ENCODE data around the gene ZBTB2.
"Not testable (repeated sequence)": the region's sequence is repeated elsewhere in the genome, so short reads cannot be mapped to it uniquely, and the experiment has no call there.

The ZBTB2 gene

DNA sequence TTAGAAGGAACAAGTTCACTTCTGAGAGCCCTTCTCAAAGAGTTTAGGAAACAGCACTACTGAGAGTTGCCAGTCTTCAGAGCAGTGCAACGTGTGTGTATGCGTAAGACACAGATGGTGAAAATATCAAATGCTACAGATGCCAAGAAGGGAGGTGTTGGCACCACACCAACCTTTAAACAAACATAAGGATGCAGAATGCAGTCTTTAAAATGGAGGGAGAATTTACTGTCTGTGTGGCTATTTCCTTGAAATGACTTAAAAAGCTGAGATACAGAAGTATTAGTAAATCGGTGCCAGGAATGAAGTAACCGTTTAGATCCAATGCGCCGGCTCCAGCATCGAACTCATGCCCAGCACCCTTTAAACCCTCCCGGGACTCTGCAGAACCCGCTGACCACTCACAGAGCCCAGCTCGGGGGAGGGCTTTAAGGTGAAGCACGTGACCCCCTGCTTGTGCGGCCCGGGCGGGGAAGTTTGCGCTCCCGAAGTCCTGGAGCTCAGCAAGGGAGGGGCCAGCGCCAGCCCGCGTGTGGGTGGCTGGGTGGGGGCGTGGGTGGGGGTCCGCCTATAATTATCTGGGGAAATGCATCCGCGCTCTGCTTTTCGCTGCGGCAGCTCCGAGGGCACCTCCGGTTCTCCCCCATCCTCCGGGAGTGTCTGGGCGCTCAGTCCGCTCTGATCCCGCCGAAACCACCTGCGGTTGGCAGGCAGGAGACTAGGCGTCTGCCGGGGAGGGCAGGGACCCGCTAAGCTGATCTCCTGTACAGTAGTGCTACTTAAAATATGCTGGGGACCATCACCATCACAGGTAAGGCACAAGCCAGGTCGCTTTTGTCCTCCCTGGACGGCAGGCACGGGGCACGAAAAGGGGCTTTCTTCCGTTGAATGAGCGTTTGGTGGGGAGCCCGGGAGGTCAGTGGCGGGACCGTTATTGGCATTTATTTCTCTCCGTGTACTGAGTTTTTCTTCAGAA, 66.0 kb downstream of the ZBTB2 start:
- DNase-seq = no peak

DNA sequence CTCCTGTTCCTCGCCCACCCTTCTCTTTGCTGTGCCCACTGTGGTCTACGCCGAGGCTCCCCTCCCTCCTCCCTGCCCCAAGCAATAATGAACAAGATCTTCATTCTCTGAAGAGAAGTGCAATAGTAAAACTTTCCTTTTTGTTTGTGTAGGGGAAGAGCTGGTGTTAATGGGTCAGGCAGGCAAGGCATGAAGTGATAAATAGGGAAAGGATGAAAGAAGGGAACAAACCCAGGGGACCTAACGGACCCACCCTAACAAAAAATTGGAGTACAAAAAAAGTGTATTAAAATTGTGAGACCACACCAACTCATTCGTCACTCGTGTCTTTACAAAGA, 66.9 kb downstream of the ZBTB2 start:
- no peak for DNase-seq

DNA sequence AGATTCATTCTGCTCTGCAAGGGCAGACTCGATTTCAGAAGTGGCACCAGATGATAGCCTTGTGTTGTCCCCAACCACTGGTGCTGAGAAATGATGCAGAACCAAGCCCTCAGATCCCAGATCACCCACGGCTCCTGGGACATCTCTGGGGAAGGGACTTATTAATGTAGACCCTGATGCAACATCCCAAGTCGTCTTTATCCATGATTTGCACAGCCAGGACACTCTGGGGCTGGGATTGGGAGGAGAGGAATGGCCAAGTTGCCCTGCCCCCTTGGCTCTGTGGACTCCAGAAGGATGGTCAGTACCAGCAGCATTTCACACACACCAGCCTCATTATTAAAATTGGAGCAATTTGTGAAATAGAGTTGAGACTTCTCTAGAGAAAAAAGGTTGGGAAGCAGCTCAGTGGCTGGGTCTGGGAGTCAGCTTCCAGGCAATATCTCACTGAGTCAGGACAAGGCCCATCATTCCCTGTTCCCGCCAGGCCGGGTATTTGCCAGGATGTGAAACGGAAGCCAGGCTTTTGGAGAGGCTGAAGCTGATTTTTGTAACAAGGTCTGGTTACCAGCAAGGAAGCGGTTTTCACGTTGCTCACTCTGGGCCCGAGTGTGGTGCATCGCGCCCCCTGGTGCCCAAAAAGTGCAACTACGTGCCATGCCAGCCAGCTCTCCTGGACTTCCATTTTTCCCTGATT, 67.4 kb downstream of the ZBTB2 start:
- peak; percentile 48 for DNase-seq

DNA sequence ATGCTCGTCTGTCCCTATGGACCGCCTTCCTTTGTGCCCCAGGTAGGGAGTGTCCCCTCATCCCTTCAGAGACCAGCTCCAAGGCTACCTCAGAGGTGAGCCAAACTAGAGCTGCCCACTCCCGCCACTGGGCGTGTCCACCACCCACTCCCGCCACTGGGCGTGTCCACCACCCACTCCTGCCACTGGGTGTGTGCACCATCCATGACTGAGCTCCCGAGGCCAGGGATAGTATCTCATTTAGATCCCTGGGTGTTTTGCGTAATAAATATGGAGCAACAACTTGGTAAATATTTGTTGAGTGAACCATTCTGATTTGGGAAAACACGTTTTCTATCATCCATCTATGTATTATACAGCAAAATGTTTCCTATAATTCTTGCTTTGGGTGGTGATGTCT, 68.8 kb downstream of the ZBTB2 start:
- no peak for DNase-seq

DNA sequence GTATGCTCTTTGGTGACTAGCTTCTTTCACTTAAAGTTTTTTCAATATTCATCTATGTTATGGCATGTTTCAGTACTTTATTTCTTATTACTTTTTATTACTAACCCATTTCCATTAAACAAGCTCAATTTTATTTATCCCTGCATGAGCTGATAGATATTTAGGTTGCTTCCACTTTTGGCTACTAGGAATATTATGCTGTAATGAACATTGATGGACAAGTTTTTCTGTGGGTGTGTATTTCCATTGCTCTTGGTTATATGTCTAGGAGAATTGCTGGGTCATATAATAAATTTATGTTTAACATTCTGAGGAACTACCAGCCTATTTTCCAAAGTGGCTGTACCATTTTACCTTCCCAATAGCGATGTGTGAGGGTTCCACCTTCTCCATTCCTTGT, 69.9 kb downstream of the ZBTB2 start:
- no peak for DNase-seq

DNA sequence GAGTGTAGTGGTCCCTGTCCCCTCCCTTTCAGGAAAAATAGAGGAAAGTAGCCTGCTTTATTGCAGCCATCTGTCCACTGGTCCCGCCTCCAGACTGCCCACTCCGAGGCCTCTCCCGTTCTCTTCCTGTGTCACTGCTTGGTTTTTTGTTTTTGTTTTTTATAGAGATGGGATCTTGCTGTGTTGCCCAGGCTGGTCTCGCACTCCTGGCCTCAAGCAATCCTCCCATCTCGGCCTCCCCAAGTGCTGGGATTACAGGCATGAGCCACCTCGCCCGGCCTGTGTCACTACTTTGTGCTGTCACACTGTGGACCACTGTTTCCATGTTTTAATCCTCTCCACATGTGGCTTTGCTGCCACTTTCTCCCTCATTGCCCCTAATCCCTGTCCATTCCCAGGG, 71.2 kb downstream of the ZBTB2 start:
- DNase-seq = no peak

DNA sequence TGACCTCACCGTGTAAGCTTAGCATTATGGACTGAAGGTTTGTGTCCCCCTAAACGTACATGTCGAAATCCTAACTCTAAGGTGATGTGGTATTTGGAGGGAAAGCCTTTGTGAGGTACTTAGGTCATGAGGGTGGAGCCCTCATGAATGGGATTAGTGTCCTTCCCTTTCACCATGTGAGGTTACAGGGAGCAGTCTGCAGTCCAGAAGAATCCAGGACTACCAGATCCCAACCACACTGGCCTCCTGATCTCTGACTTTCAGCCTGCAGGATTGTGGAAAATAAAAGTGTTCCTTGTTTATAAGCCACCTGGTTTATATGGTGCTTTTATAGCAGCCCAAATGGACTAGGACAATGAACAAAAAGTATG, 73.4 kb downstream of the ZBTB2 start:
- no peak for DNase-seq

DNA sequence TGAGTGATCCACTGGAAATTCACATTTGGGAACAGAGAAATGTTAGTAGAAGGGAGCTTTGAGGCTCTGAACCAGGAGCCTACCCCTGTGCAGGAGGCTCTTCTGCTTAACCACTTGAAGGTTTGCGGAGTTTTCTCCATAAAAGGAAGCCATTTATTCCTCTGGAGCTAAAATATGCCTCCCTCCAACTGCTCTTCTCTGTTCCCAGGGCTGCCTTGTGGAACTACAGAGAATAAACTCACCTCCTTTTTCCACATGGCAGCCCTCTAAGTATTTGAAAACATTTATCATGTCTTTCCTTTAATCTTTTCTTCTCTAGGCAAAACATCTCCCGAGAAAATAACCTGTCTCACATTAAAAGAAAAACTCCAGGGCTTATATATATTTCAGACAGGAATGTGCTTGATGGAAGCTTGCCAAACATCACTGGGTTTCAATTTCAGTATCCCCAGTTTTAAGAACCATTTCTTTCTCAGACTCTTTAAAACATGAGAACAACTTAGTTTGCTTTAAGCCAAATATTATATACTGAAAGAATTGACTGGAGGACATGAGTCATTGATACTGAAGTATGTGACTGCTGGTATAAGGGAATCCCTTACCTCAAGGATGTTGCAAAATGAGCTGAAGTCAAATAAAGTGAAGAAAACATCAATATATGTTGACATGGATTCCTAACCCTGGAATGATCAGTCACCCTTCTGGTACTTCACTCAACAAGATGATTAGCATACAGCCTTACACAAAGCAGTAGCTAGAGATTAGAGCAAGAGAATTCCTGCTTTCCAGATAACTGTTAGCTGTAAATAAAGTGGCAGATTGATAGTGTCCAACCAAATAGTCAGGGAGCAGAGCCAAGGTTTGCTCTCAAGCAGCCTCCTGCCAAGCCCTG, 74.0 kb downstream of the ZBTB2 start:
- no peak for DNase-seq

DNA sequence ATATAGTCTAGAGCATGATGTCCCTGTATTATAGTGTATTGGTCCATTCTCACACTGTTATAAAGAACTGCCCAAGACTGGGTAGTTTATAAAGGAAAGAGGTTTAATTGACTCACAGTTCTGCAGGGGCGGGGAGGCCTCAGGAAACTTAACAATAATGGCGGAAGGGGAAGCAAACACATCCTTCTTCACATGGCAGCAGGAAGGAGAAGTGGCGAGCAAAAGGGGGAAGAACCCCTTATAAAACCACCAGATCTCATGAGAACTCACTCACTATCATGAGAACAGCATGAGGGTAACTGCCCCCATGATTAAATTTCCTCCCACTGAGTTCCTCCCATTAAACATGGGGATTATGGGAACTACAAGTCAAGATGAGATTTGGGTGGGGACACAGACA, 75.7 kb downstream of the ZBTB2 start:
- DNase-seq = not testable (repeated sequence)
